Measurements from ENCODE around the gene HDGF. TPM values are rescaled to one million over a fixed set of nuclear protein-coding genes. Genes with fewer than 3 reads are reported as not detected.
"Not testable (repeated sequence)": the region's sequence is repeated elsewhere in the genome, so short reads cannot be mapped to it uniquely, and the experiment has no call there.

HDGF gene
- total RNA-seq, 2 donors from 2014 or later, result 198 to 243 TPM

GRCh38 chr1:156768610-156769295, 17.3 kb upstream of the HDGF start:
- ATAC-seq (no peak), DNase-seq (no peak)
- intact Hi-C loops (cut with DNase I, micrococcal nuclease), result no loop called here

- DNase-seq (peak; percentile 43 to 55), ATAC-seq (peak; percentile 12)
- intact Hi-C loops (cut with DNase I, micrococcal nuclease), result no loop called here
Observed at GRCh38 chr1:156767879-156768604, 16.6 kb upstream of the HDGF start.

GRCh38 chr1:156767101-156767878, 15.8 kb upstream of the HDGF start, which contains the start of gene PRCC:
PRCC (plus strand) TSS chr1:156767535; CDS start chr1:156767772, 237 bp downstream.
- intact Hi-C loops (cut with DNase I, micrococcal nuclease), result no loop called here
- DNase-seq, result peak; percentile 94 to 99
- ATAC-seq, result peak; percentile 90

- intact Hi-C loops (cut with DNase I, micrococcal nuclease), result no loop called here
Observed at GRCh38 chr1:156766298-156767100, 15.0 kb upstream of the HDGF start.

GRCh38 chr1:156765666-156766065, 14.2 kb upstream of the HDGF start:
- DNase-seq, result no peak
- ATAC-seq, result no peak
- intact Hi-C loops (cut with DNase I, micrococcal nuclease), result no loop called here

More at GRCh38 chr1:156766298-156767100, 15.0 kb upstream of the HDGF start:
- DNase-seq (no peak), ATAC-seq (peak; percentile 33)

GRCh38 chr1:156765136-156765535, 13.7 kb upstream of the HDGF start:
- ATAC-seq; DNase-seq; intact Hi-C loops (cut with DNase I, micrococcal nuclease): not testable (repeated sequence)

- no peak for ATAC-seq
- intact Hi-C loops (cut with DNase I, micrococcal nuclease), result no loop called here
- no peak for DNase-seq
Observed at GRCh38 chr1:156760796-156761104, 9.3 kb upstream of the HDGF start.

- DNase-seq, result no peak
- intact Hi-C loops (cut with DNase I, micrococcal nuclease), result no loop called here
- peak; percentile 21 for ATAC-seq
Observed at GRCh38 chr1:156760092-156760795, 8.8 kb upstream of the HDGF start.

- intact Hi-C loops (cut with DNase I, micrococcal nuclease); ATAC-seq; DNase-seq: not testable (repeated sequence)
Observed at GRCh38 chr1:156757572-156758253, 6.2 kb upstream of the HDGF start.

GRCh38 chr1:156756355-156756754, 4.9 kb upstream of the HDGF start:
- intact Hi-C loops (cut with DNase I, micrococcal nuclease), result no loop called here
- no peak for DNase-seq
- ATAC-seq, result no peak

GRCh38 chr1:156755527-156755950, 4.1 kb upstream of the HDGF start:
- intact Hi-C loops (cut with DNase I, micrococcal nuclease), result no loop called here
- ATAC-seq, result no peak
- no peak for DNase-seq

GRCh38 chr1:156754219-156754618, 2.7 kb upstream of the HDGF start:
- intact Hi-C loops (cut with DNase I, micrococcal nuclease), result no loop called here
- ATAC-seq, result no peak
- DNase-seq, result no peak

- ATAC-seq, result no peak
- intact Hi-C loops (cut with DNase I, micrococcal nuclease), result no loop called here
- no peak for DNase-seq
Observed at GRCh38 chr1:156752843-156753482, 1.5 kb upstream of the HDGF start.

- peak; percentile 68 for ATAC-seq
- peak; percentile 97 to 98 for DNase-seq
- intact Hi-C loops (cut with DNase I, micrococcal nuclease), result no loop called here
Observed at GRCh38 chr1:156751757-156752481, 444 bp upstream of the HDGF start.

- intact Hi-C loops (cut with DNase I, micrococcal nuclease), result no loop called here
- ATAC-seq (no peak), DNase-seq (peak; percentile 43 to 63)
Observed at GRCh38 chr1:156750711-156751450, 594 bp downstream of the HDGF start.

- DNase-seq (peak; percentile 72 to 80), ATAC-seq (peak; percentile 33)
- intact Hi-C loops (cut with DNase I, micrococcal nuclease), result no loop called here
Observed at GRCh38 chr1:156750191-156750672, 1.2 kb downstream of the HDGF start.

Measured in left colon (tissue), 2 donors.